A549 treated with ZK216348 at 1 μM for 4 hours (cell line): ENCODE data around the gene FBN1. TPM values are rescaled to one million over a fixed set of nuclear protein-coding genes. Genes with fewer than 3 reads are reported as not detected.

Experiments used
- total RNA-seq: library from RNA; stranded (reverse); fragments of 200-300 nt; extraction: Qiagen RNA extraction; gene quantifications from 5 replicates; pipeline ENCODE4 v1.2.3, GENCODE V29; 2022; ENCODE audit warnings: low read depth

The FBN1 gene
- total RNA-seq, result 6.5 to 7.1 TPM (median 7.0 TPM) in 5 replicates

DNA sequence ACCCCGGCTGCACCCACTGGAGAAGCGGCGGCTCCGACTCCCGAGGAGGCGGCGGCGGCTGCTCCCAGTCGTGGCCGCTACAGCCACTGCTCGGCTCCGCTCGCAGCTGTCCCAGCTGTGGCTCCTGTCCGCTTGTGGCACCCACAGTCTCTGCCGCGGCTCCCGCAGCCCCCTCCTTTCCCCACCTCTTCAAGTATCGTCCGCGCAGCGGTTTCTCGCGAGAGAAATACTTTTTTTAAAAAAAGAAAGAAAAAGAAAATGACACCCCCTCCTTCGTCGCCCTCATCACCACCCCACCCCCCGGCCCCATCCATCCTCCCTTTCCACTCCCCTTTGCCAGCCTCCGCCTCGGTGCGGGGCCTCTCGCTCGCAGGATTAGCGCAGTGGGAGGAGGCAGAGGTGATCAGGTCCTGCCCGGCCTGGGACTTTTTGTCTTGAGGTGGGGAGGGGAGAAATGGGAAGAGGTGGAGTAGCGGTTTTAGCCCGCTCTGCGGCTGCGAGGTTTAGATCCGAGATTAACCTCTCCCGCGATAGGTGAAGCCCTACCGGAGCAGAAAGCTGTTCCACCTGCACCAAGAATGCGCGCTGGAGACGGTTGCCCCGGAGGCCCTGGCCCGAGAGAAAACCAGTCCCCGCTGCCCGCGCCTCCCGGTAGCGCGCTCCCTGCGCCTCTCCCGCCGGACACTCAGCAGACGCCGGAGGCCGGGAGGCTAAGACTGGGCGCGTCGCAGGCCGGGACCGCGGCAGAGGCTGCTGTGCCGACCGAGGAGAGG lies at the start of gene FBN1:
FBN1 (minus strand) TSS at position 152 of the 773 bp plus-strand sequence. CDS start 940 bp downstream, outside the sequence.

Other genes starting within 250 kb of the FBN1 start
- gene CEP152, start 165.4 kb upstream of the FBN1 start, total RNA-seq, result 2.5 to 11.5 TPM (median 4.2 TPM) in 5 replicates
- 108 to 138 TPM (median 116 TPM) in 5 replicates for gene EID1, start 232.4 kb upstream of the FBN1 start, total RNA-seq